Measurements from ENCODE around the gene TMEM252. TPM values are rescaled to one million over a fixed set of nuclear protein-coding genes. Genes with fewer than 3 reads are reported as not detected.

The TMEM252 gene
- total and polyA plus RNA-seq, 4 donors: 0.38 to 0.55 TPM; not detected in 2

DNA sequence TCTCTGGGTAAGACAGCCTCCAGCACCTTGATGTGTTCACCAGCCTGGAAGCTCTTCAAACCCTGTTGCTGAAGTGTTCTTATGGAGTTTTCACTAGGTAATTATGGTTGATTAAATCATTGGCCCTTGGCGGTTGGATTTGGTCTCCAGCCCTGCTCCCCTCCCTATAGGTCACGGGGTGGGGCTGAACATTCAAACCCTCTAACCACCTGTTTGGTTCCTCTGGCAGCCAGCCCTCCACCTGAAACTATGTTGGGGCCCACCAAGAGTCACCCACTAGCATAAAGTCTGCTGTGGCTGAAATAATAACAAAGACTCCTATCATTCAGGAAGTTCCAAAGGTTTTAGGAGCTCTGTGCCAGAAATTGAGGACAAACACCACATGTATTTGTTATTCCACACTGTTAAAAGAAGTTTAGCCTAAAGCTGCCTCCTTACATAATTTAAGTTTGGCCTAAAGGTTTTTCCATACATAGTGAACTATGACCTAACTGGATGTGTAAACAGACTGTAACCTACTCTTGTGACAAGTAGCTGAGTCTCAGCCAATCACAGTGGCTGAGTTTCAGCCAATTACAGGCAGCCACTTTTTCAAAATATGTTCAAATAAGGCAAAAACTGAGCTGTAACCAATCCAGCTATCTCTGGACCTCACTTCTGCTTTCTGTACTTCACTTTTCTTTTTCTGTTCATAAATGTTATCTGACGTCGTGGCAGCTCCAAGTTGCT is 34.8 kb downstream of the TMEM252 start:
- Histone ChIP-seq H3K9me3 (ENCODE audit: control insufficient read depth, insufficient read depth, low read length) (no peaks in the 10 kb centered on the region), H3K4me1 (ENCODE audit: control insufficient read depth, insufficient read depth, low read length) (no peaks in the 10 kb centered on the region), H3K27ac (ENCODE audit: low read depth, low read length) (no peak overlapping the region), H3K27me3 (ENCODE audit: control insufficient read depth, insufficient read depth, low read length) (no peaks in the 10 kb centered on the region), H3K4me3 (ENCODE audit: low read depth, low read length) (no peak overlapping the region), H3K36me3 (ENCODE audit: control insufficient read depth, insufficient read depth, low read length) (no peaks in the 10 kb centered on the region)
- no peak for DNase-seq (ENCODE audit: low read depth in 4 of 6, low spot score in 6 of 6)
- WGBS (ENCODE audit: insufficient coverage): 94% methylated on average over 4 of the region's 4 CpGs

GRCh38 chr9:68502279-68502678 is 38.4 kb downstream of the TMEM252 start:
- H3K27me3 ChIP-seq (ENCODE audit: control insufficient read depth, insufficient read depth, low read length): no peaks in the 10 kb centered on the region
- H3K4me3 ChIP-seq (ENCODE audit: low read depth, low read length): no peak overlapping the region
- H3K4me1 ChIP-seq (ENCODE audit: control insufficient read depth, insufficient read depth, low read length): no peaks in the 10 kb centered on the region
- no peaks in the 10 kb centered on the region for H3K9me3 ChIP-seq (ENCODE audit: control insufficient read depth, insufficient read depth, low read length)
- no CpG with 5 or more reads among the region's 4 CpGs for WGBS (ENCODE audit: insufficient coverage)
- no peak overlapping the region for H3K27ac ChIP-seq (ENCODE audit: low read depth, low read length)
- H3K36me3 ChIP-seq (ENCODE audit: control insufficient read depth, insufficient read depth, low read length): no peaks in the 10 kb centered on the region
- DNase-seq (ENCODE audit: low read depth in 4 of 6, low spot score in 6 of 6): no peak

DNA sequence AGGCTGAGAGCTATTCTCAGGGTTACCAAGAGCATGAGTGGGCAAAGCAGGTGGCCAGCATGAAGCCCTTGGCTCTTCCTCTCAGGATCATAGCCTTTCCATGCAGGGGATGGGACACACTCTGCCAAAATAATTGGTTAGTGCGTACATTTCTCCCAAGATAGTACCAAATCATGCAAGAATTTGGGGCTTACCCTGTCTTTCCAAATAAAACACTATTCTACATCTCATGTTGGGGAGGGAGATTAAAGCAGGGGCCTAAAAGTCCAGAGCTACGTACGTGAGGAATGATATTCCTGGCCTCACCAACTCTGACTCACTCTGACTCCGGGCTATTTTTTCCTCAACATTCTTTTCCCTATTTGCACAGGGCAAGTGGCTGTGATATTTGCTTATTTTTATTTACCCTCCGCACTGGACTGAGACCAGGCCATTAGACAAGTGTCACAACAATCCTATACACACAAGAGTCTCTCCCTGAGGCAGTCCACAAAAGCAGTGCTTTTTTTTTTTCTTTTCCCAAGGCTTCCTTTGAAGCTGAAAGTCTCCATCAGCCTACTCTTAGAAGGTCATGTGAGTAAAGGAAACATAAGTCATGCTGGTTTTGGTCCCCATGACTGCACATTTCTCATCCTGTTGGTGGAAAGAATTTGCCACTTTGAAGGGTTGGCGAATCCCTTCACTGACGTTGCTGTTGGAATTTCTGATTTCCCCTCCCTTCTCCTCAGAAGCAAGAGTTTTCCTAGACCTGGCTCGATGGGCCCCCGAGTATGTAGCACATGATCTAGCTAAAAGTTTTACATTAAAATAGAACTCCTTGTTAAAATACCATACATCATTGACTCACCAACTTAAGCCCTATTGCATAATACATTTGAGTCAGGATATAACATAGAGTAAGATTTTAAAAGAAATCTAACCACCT is 40.0 kb downstream of the TMEM252 start:
- Histone ChIP-seq H3K36me3 (ENCODE audit: control insufficient read depth, insufficient read depth, low read length) (no peaks in the 10 kb centered on the region), H3K4me3 (ENCODE audit: low read depth, low read length) (no peak overlapping the region), H3K9me3 (ENCODE audit: control insufficient read depth, insufficient read depth, low read length) (no peaks in the 10 kb centered on the region), H3K27me3 (ENCODE audit: control insufficient read depth, insufficient read depth, low read length) (no peaks in the 10 kb centered on the region), H3K27ac (ENCODE audit: low read depth, low read length) (no peak overlapping the region), H3K4me1 (ENCODE audit: control insufficient read depth, insufficient read depth, low read length) (no peaks in the 10 kb centered on the region)
- WGBS (ENCODE audit: insufficient coverage): 73% methylated on average over 2 of the region's 9 CpGs
- DNase-seq (ENCODE audit: low read depth in 4 of 6, low spot score in 6 of 6): peak in 1 of 6 donors; percentile 14

DNA sequence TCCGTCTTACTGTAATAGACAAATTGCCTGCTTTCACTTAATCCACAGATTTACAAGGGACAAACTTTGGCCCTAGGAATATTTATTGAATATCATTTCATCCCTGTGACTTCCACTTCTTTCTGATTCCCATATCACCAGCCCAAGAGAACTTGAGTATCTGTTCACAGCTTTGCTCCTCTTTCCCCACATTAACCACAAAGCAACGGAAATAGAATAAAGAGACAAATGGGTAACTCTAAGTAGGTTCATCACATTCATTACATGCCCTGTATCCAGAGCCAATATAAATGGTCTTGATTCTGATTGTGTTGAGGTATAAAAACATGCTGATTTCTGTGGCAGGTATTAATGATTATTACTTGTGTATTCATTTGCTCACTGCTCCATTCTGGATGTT is 41.9 kb downstream of the TMEM252 start:
- Histone ChIP-seq H3K4me3 (ENCODE audit: low read depth, low read length) (no peak overlapping the region), H3K27me3 (ENCODE audit: control insufficient read depth, insufficient read depth, low read length) (no peaks in the 10 kb centered on the region), H3K4me1 (ENCODE audit: control insufficient read depth, insufficient read depth, low read length) (no peaks in the 10 kb centered on the region), H3K9me3 (ENCODE audit: control insufficient read depth, insufficient read depth, low read length) (no peaks in the 10 kb centered on the region), H3K36me3 (ENCODE audit: control insufficient read depth, insufficient read depth, low read length) (no peaks in the 10 kb centered on the region), H3K27ac (ENCODE audit: low read depth, low read length) (no peak overlapping the region)
- WGBS (ENCODE audit: insufficient coverage): no CpG with 5 or more reads among the region's 2 CpGs
- no peak for DNase-seq (ENCODE audit: low read depth in 4 of 6, low spot score in 6 of 6)

DNA sequence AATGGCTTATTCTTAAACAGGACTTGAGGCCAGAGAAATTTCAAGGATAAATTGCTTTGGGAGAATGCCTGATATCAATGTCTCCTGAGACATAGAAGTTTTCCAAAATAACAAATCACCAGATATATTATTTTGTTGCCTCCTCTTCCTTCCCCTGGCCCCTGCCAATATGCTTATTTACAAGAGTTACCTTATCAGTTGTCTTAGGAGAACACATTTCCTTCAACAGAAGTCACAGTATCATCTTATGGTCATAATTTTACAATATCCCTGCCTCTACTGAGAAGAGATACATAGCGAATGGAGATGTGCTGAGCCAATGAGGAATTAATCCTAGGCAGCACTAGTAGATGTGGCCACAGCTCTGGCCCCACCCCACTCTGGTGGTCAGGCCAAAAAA is 43.1 kb downstream of the TMEM252 start:
- H3K9me3 ChIP-seq (ENCODE audit: control insufficient read depth, insufficient read depth, low read length): no peaks in the 10 kb centered on the region
- 100% methylated on average over 1 of the region's 1 CpG for WGBS (ENCODE audit: insufficient coverage)
- no peaks in the 10 kb centered on the region for H3K36me3 ChIP-seq (ENCODE audit: control insufficient read depth, insufficient read depth, low read length)
- H3K4me3 ChIP-seq (ENCODE audit: low read depth, low read length): no peak overlapping the region
- no peaks in the 10 kb centered on the region for H3K27me3 ChIP-seq (ENCODE audit: control insufficient read depth, insufficient read depth, low read length)
- H3K27ac ChIP-seq (ENCODE audit: low read depth, low read length): no peak overlapping the region
- no peak for DNase-seq (ENCODE audit: low read depth in 4 of 6, low spot score in 6 of 6)
- H3K4me1 ChIP-seq (ENCODE audit: control insufficient read depth, insufficient read depth, low read length): no peaks in the 10 kb centered on the region

DNA sequence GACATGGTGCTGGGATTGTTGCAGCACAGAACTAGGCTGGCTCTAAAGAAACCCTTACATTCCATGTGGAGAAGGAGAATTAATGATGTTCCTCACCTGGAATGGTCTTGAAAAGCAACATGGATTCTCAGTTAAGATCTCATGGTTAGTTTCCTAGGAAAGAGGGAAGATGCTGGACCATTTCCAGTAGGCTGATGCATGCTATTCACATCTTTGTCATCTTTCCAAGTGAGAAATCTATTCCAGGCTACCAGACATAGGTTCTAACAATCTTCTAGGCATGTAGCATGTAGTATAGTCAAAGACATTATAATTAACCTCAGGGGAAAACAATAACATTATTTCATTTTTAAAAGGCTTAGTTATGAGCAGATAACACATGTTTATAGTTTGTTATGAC is 44.3 kb downstream of the TMEM252 start:
- no peak for DNase-seq (ENCODE audit: low read depth in 4 of 6, low spot score in 6 of 6)
- Histone ChIP-seq H3K4me3 (ENCODE audit: low read depth, low read length) (no peak overlapping the region), H3K9me3 (ENCODE audit: control insufficient read depth, insufficient read depth, low read length) (no peaks in the 10 kb centered on the region), H3K4me1 (ENCODE audit: control insufficient read depth, insufficient read depth, low read length) (no peaks in the 10 kb centered on the region), H3K36me3 (ENCODE audit: control insufficient read depth, insufficient read depth, low read length) (no peaks in the 10 kb centered on the region), H3K27ac (ENCODE audit: low read depth, low read length) (no peak overlapping the region), H3K27me3 (ENCODE audit: control insufficient read depth, insufficient read depth, low read length) (no peaks in the 10 kb centered on the region)

GRCh38 chr9:68495247-68495646 is 45.4 kb downstream of the TMEM252 start:
- H3K27ac ChIP-seq (ENCODE audit: low read depth, low read length): no peak overlapping the region
- H3K9me3 ChIP-seq (ENCODE audit: control insufficient read depth, insufficient read depth, low read length): no peaks in the 10 kb centered on the region
- DNase-seq (ENCODE audit: low read depth in 4 of 6, low spot score in 6 of 6): no peak
- no peaks in the 10 kb centered on the region for H3K36me3 ChIP-seq (ENCODE audit: control insufficient read depth, insufficient read depth, low read length)
- no CpG with 5 or more reads among the region's 1 CpG for WGBS (ENCODE audit: insufficient coverage)
- H3K4me3 ChIP-seq (ENCODE audit: low read depth, low read length): no peak overlapping the region
- no peaks in the 10 kb centered on the region for H3K4me1 ChIP-seq (ENCODE audit: control insufficient read depth, insufficient read depth, low read length)
- H3K27me3 ChIP-seq (ENCODE audit: control insufficient read depth, insufficient read depth, low read length): no peaks in the 10 kb centered on the region

GRCh38 chr9:68493958-68494577 is 46.6 kb downstream of the TMEM252 start:
- no CpG with 5 or more reads among the region's 3 CpGs for whole genome bisulfite sequencing (ENCODE audit: insufficient coverage)
- no peaks in the 10 kb centered on the region for H3K4me1 ChIP-seq (ENCODE audit: control insufficient read depth, insufficient read depth, low read length)
- DNase-seq (ENCODE audit: low read depth in 4 of 6, low spot score in 6 of 6): no peak

GRCh38 chr9:68493541-68493940 is 47.1 kb downstream of the TMEM252 start:
- DNase-seq (ENCODE audit: low read depth in 4 of 6, low spot score in 6 of 6): no peak
- H3K4me3 ChIP-seq (ENCODE audit: low read depth, low read length): no peak overlapping the region
- H3K27me3 ChIP-seq (ENCODE audit: control insufficient read depth, insufficient read depth, low read length): no peaks in the 10 kb centered on the region
- H3K36me3 ChIP-seq (ENCODE audit: control insufficient read depth, insufficient read depth, low read length): no peaks in the 10 kb centered on the region
- no peaks in the 10 kb centered on the region for H3K4me1 ChIP-seq (ENCODE audit: control insufficient read depth, insufficient read depth, low read length)
- H3K9me3 ChIP-seq (ENCODE audit: control insufficient read depth, insufficient read depth, low read length): no peaks in the 10 kb centered on the region
- no peak overlapping the region for H3K27ac ChIP-seq (ENCODE audit: low read depth, low read length)

More at GRCh38 chr9:68493958-68494577, 46.6 kb downstream of the TMEM252 start:
- Histone ChIP-seq H3K27ac (ENCODE audit: low read depth, low read length) (no peak overlapping the region), H3K27me3 (ENCODE audit: control insufficient read depth, insufficient read depth, low read length) (no peaks in the 10 kb centered on the region), H3K36me3 (ENCODE audit: control insufficient read depth, insufficient read depth, low read length) (no peaks in the 10 kb centered on the region), H3K4me3 (ENCODE audit: low read depth, low read length) (no peak overlapping the region), H3K9me3 (ENCODE audit: control insufficient read depth, insufficient read depth, low read length) (no peaks in the 10 kb centered on the region)
